DMS53 treated with DMSO at 0.1 percent for 48 hours (cell line): Measurements from ENCODE around the gene SLC7A8.
"Not testable (repeated sequence)": the region's sequence is repeated elsewhere in the genome, so short reads cannot be mapped to it uniquely, and the experiment has no call there.

Source experiments
- DNase-seq: peaks from one replicate; lab custom pipeline; 2025; ENCODE audit not compliant: unreplicated experiment; lab: John Stamatoyannopoulos, UW

SLC7A8 gene

GRCh38 chr14:23183479-23183878 lies at the start of gene SLC7A8:
Gene SLC7A8 (minus strand): TSS chr14:23183660. CDS start chr14:23182914, 746 bp downstream.
- peak; percentile 18 for DNase-seq

- not testable (repeated sequence) for DNase-seq
Measured at GRCh38 chr14:23232241-23232808, 48.9 kb upstream of the SLC7A8 start.

GRCh38 chr14:23228812-23229211 lies 45.4 kb upstream of the SLC7A8 start:
- no peak for DNase-seq

GRCh38 chr14:23227566-23227965 lies 44.1 kb upstream of the SLC7A8 start:
- DNase-seq: no peak

GRCh38 chr14:23224958-23225357 lies 41.5 kb upstream of the SLC7A8 start:
- not testable (repeated sequence) for DNase-seq

- no peak for DNase-seq
Measured at GRCh38 chr14:23219075-23219474, 35.6 kb upstream of the SLC7A8 start.

GRCh38 chr14:23217032-23218020 lies 33.9 kb upstream of the SLC7A8 start:
- no peak for DNase-seq

- DNase-seq: no peak
Measured at GRCh38 chr14:23215421-23215820, 32.0 kb upstream of the SLC7A8 start.

- no peak for DNase-seq
Measured at GRCh38 chr14:23209651-23210423, 26.4 kb upstream of the SLC7A8 start.

GRCh38 chr14:23208324-23208723 lies 24.9 kb upstream of the SLC7A8 start:
- no peak for DNase-seq

GRCh38 chr14:23207146-23207540 lies 23.7 kb upstream of the SLC7A8 start:
- no peak for DNase-seq

- DNase-seq: no peak
Measured at GRCh38 chr14:23206422-23207145, 23.1 kb upstream of the SLC7A8 start.

- no peak for DNase-seq
Measured at GRCh38 chr14:23202001-23202400, 18.5 kb upstream of the SLC7A8 start.

GRCh38 chr14:23199141-23199540 lies 15.7 kb upstream of the SLC7A8 start:
- DNase-seq: not testable (repeated sequence)

GRCh38 chr14:23196487-23196886 lies 13.0 kb upstream of the SLC7A8 start:
- not testable (repeated sequence) for DNase-seq

GRCh38 chr14:23195552-23196101 lies 12.2 kb upstream of the SLC7A8 start:
- no peak for DNase-seq

GRCh38 chr14:23193432-23193831 lies 10.0 kb upstream of the SLC7A8 start:
- no peak for DNase-seq

GRCh38 chr14:23187925-23188324 lies 4.5 kb upstream of the SLC7A8 start:
- no peak for DNase-seq

- peak; percentile 21 for DNase-seq
Measured at GRCh38 chr14:23186913-23187654, 3.6 kb upstream of the SLC7A8 start.

GRCh38 chr14:23185063-23185462 lies 1.6 kb upstream of the SLC7A8 start:
- DNase-seq: no peak
